Right atrium auricular region (tissue), 2 donors: ENCODE data around the gene AFF1. TPM values are rescaled to one million over a fixed set of nuclear protein-coding genes. Genes with fewer than 3 reads are reported as not detected.

Source experiments
- DNase-seq: peaks from one replicate; pipeline ENCODE4 v3.0.0-alpha.2; 2019; ENCODE audit warnings: low spot score
- H3K27ac ChIP-seq, 2 donors: fragments of 200-600 bp; sonication (generic); 1 replicate in 1 of 2; 2 replicates in 1 of 2; pipeline ENCODE4 v1.5.1; 2016 to 2019
- H3K27me3 ChIP-seq, 2 donors: fragments of 200-600 bp; sonication (generic); one replicate each; pipeline versions ENCODE4 v1.5.1 to v1.6.0; 2017 to 2019
- H3K36me3 ChIP-seq: fragments of 200-600 bp; sonication (generic); one replicate; pipeline ENCODE4 v1.5.1; 2016
- H3K4me1 ChIP-seq, 2 donors: fragments of 200-600 bp; sonication (generic); one replicate each; pipeline versions ENCODE4 v1.5.1 to v1.6.0; 2017 to 2019
- H3K4me3 ChIP-seq, 2 donors: fragments of 200-600 bp; sonication (generic); 1 replicate in 1 of 2; 2 replicates in 1 of 2; pipeline ENCODE4 v1.5.1; 2017 to 2019; ENCODE audit warnings: mild to moderate bottlenecking in 1 of 2, moderate library complexity in 1 of 2
- H3K9me3 ChIP-seq, 2 donors: fragments of 200-600 bp; sonication (generic); one replicate each; pipeline ENCODE4 v1.5.1; 2019
- total RNA-seq, 2 donors: library from RNA; depleted of rRNA; stranded (reverse); fragments of >200 nt; gene quantifications; one replicate each; pipeline ENCODE4 v1.1.0, GENCODE V29; 2016
- TF ChIP-seq, protein P1 (sequence below), 2 donors: fragments of 200-600 bp; sonication (generic); IDR thresholded peaks; one replicate each; pipeline ENCODE4 v1.5.1; 2019; ENCODE audit warnings: antibody characterized with exemption in 2 of 2

The AFF1 gene
- total RNA-seq, 2 donors from 2014 or later, result 59.2 to 73.5 TPM

DNA sequence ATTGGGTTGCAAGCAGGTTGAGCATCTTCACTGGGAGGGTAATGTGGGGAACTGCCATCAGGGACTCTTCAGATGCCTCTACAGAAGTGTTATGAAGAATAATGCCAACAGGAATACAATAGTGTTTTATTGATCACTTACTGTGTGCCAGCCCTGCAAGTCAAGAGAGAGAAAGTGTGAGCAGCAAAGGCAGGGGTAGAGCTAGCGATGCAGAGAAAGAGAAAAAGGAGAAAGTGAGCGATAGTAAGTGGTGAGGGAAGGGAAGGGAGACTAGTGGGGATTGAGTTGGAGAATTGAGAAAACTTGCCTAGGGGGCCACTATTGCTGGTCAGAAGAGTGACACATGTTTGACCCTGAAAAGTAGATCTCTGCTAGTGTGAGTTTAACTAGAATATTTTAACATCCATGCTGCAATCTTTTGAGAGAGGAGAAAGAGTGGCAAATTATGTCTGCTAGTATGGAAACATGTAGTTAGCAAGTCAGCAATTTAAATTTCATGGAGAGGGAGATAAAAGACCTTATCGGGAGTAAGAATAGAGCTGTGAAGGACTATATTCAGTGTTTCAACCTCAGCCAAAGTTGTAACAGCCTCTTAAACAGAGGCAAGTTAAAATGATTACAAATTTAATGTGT is 12.2 kb downstream of the AFF1 start:
- Histone ChIP-seq H3K9me3 (no peaks in the 10 kb centered on the region), H3K36me3 (peaks cover 6% of the 10 kb centered on the region), H3K4me1 (peaks cover 0 to 32% of the 10 kb centered on the region in 2 donors), H3K4me3 (no peak overlapping the region), H3K27ac (peak overlapping the region; percentile 7 to 26), H3K27me3 (no peaks in the 10 kb centered on the region)
- TF ChIP-seq, protein P1, sequence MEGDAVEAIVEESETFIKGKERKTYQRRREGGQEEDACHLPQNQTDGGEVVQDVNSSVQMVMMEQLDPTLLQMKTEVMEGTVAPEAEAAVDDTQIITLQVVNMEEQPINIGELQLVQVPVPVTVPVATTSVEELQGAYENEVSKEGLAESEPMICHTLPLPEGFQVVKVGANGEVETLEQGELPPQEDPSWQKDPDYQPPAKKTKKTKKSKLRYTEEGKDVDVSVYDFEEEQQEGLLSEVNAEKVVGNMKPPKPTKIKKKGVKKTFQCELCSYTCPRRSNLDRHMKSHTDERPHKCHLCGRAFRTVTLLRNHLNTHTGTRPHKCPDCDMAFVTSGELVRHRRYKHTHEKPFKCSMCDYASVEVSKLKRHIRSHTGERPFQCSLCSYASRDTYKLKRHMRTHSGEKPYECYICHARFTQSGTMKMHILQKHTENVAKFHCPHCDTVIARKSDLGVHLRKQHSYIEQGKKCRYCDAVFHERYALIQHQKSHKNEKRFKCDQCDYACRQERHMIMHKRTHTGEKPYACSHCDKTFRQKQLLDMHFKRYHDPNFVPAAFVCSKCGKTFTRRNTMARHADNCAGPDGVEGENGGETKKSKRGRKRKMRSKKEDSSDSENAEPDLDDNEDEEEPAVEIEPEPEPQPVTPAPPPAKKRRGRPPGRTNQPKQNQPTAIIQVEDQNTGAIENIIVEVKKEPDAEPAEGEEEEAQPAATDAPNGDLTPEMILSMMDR (IDR thresholded peaks at IDR 0.05), result no peak
- no peak for DNase-seq

DNA sequence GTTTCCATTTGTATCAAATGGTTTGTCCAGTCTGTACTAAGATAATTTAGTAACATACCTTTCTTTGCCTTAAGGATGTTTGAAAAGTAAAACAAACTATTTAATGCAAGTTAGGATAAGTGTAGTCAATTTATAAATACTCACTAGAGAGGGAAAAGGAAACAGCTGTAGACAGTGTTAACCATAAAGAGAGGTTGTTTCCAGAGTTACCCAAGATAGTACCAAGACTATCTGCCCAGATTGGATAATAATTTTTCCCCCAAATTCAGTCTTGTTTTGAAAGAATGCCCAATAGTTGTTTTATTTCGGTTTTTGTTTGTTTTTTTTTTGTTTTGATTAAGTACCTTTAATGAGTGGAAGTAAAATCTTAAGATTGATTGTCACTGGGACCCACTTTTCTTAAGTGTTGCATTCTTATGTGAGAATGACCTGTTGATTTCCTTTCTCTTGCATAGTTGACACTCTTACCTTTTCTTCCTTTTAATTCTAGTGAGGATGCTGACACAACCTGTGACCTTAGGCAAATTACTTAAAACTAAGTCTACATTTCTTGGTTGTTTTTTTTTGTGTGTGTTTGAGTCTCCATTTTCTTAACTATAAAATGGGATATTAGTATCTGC is 12.8 kb downstream of the AFF1 start:
- Histone ChIP-seq H3K4me1 (peaks cover 0 to 26% of the 10 kb centered on the region in 2 donors), H3K36me3 (peaks cover 6% of the 10 kb centered on the region), H3K27me3 (no peaks in the 10 kb centered on the region), H3K27ac (peak overlapping the region; percentile 7 to 26), H3K4me3 (no peak overlapping the region), H3K9me3 (no peaks in the 10 kb centered on the region)
- no peak for DNase-seq
- TF ChIP-seq, protein P1 (IDR thresholded peaks at IDR 0.05), result no peak

DNA sequence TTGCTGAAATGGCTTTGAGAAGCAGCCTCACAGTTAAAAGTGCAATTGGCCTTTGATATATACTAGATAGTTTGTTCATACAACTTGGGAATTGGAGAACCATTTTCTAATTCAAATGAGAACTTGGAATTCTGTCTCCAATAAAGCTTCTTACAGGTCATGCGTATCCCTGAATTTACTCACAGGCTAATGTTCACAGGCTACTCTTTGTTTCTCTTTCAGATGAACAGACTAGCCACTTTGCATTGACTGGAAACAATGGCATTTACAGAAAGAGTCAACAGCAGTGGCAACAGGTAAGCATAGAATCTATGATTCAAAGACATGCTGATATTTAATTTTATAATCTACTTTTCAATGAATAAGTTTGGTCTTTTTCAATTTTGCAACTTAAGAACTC is 13.5 kb downstream of the AFF1 start:
- TF ChIP-seq, protein P1 (IDR thresholded peaks at IDR 0.05), result no peak
- peaks cover 0 to 19% of the 10 kb centered on the region in 2 donors for H3K4me1 ChIP-seq
- H3K9me3 ChIP-seq, result no peaks in the 10 kb centered on the region
- no peak overlapping the region for H3K27ac ChIP-seq
- no peak for DNase-seq
- no peak overlapping the region for H3K4me3 ChIP-seq
- H3K27me3 ChIP-seq, result no peaks in the 10 kb centered on the region
- peaks cover 6% of the 10 kb centered on the region for H3K36me3 ChIP-seq

DNA sequence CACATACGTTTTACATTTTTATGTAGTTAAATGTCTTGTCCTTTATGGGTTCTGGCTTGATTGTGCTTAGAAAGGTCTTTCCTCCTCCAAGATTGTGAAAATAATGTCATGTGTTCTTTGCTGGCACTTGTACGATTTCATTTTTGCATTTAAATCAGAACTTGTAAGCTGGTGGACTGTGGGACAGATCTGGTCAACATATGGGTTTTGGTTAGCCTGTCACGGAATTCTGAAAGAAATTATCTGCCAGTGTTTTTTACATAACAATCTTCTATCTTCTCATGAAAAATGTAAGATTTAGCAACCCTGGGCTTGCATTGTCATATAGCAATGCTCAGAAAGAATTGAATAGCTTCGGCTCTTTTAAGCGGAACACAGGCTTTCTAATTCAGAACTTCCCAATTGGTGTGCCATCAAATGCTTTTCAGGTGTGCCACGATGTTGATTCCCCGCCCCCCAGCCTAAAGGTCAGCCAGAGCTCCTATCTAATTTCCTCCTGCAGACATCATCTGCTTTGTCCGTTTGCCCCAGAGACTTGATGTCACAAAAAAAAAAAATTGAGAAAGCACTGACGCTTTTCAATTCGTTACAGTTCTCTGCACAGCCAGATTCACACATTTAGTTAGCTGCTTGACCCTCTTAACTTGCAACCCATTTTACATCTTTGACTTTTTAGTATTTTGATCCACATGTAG is 16.2 kb downstream of the AFF1 start:
- Histone ChIP-seq H3K4me3 (no peak overlapping the region), H3K4me1 (peaks cover 0 to 18% of the 10 kb centered on the region in 2 donors), H3K36me3 (peaks cover 6% of the 10 kb centered on the region), H3K27me3 (no peaks in the 10 kb centered on the region), H3K9me3 (no peaks in the 10 kb centered on the region), H3K27ac (no peak overlapping the region)
- TF ChIP-seq, protein P1 (IDR thresholded peaks at IDR 0.05), result no peak
- no peak for DNase-seq

DNA sequence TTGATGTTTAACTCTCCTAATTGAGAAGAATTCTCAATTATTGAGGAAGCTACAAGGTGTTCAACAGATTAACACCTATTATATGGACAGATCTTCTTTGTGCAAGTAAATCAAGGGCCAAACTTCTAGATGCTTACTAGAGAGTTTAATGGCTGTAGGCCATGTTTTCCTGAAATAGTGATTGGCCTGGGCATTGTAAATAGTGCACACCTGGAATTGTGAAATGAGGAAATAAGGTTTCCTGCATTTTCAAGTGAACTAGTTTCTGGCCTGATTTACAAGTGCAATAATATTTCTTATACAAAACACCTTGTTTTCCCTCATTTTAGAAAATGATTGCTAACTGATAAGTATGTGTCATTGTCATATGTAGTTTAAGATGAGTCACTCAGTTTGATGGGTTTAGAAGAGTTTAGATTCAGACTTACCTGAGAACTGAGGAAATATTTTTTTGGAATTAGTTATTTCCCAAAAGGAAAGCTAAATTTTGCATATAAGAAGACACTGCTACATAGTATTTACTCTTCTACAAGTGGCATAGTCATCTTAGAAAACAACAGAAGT is 21.2 kb downstream of the AFF1 start:
- no peak overlapping the region for H3K27ac ChIP-seq
- TF ChIP-seq, protein P1 (IDR thresholded peaks at IDR 0.05), result no peak
- H3K9me3 ChIP-seq, result no peaks in the 10 kb centered on the region

More for the DNA sequence above, 21.2 kb downstream of the AFF1 start:
- Histone ChIP-seq H3K27me3 (no peaks in the 10 kb centered on the region), H3K4me3 (no peak overlapping the region), H3K4me1 (peaks cover 0 to 21% of the 10 kb centered on the region in 2 donors), H3K36me3 (no peaks in the 10 kb centered on the region)
- DNase-seq, result no peak
